GM21717 (cell line): ENCODE data around the gene PGA3.
"Not testable (repeated sequence)": the region's sequence is repeated elsewhere in the genome, so short reads cannot be mapped to it uniquely, and the experiment has no call there.

Experiments
- ATAC-seq: cut with Tn5 transposase; IDR thresholded peaks from one replicate; pipeline ENCODE4 v1.9.1; 2021; ENCODE audit warnings: mild to moderate bottlenecking, moderate library complexity; ENCODE audit not compliant: unreplicated experiment

PGA3 gene

DNA sequence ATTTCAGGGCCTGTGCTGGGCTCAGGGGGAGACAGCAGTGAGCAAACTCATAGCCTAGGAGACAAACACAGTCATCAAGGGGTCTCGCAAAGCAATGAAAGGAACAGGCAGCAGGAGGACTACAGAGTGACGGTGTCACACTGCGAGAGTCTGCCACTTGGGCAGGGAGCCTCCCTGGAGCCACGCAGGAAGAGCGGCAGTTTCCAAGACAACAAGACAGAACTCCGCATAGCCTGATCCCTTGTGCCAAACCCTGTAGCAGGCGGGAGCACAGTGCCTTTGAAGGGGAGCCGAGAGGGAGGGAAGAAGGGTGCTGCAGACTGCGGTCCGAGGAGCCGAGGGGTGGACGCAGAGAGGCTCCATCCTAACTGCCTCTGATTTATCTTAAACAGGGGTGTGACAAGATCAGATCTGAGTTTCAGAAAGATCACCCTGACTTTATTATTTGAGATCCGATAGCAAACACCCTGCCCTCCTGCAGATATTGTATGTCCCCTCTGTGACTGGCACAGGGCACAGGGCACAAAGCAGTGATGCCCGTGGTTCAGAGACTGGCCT lies 1.3 kb downstream of the PGA3 start:
- not testable (repeated sequence) for ATAC-seq

DNA sequence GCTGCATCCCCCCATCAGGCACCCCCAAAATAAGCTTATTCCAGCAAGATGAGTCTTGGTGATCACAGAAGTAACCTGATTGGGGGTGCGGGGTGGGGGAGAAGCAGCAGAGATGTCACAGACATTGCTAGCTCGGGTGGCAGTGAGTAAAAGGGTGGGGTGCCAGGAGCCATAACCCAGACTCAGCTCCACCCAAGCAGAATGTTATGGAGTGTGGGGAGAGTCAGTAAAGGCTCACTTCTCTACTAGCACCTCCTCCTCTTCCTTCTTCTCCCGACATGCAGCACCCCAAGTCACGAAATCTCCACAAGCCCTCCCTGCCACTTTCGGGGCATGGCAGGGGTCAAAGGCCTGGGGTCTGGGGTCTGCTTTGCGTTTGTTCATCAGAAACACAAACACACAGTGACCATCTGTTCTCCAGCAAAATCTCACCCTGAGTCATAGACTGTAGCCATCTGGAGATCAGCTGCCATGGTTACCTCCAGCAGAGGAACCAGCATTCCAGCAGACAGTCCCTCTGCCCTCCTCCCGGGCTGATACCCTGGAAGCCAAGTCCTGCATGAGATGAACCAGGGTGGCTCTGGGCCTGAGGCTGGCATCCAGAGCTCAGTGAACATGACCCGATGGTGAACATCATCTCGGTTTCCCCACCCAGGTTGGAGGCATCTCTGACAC lies 4.5 kb downstream of the PGA3 start:
- ATAC-seq: not testable (repeated sequence)

DNA sequence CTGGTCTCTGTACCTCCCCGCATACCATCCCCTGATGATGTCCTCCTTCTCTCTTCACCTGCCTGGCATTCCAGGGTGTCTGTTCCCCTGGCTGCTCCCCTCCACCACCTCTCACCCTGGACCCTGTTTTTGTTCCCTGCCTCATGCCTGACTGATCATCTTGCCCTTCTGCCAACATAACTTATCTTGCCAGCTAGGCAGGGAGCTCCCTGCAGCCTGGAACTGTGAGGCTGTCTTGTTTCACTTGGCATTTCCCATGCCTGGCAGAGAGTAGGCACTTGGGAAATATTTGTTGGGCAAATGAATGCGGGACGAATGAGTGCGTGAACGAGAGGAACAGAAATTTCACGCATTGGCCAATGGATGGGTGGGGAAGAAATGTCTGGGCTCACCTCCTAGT lies 7.3 kb downstream of the PGA3 start:
- ATAC-seq: not testable (repeated sequence)

DNA sequence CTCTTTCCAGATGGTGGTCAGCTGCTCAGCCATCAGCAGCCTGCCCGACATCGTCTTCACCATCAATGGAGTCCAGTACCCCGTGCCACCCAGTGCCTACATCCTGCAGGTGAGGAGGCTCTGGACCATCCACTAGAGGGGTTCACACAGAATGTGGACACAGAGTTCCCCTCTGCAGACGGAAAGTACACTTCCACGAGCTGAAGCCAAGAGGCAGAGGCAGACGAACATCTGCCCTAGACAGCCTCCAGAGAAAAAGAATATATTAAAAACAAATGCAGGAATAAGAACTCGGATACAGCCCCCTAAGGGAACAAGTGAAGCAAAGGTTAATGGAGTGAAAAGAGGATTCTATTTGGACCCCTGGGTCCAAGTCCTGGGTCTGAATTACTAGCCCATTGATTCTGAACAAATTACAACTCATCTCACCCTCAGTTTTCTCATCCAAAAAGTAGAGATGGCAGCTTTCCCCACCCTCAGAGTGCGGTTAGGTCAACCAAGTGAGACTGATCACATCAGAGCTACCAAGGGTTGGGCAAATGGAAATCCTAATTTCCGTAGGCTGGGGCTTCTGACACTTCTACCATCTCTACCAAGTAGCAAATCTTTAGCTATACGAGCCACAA lies 8.1 kb downstream of the PGA3 start:
- not testable (repeated sequence) for ATAC-seq

DNA sequence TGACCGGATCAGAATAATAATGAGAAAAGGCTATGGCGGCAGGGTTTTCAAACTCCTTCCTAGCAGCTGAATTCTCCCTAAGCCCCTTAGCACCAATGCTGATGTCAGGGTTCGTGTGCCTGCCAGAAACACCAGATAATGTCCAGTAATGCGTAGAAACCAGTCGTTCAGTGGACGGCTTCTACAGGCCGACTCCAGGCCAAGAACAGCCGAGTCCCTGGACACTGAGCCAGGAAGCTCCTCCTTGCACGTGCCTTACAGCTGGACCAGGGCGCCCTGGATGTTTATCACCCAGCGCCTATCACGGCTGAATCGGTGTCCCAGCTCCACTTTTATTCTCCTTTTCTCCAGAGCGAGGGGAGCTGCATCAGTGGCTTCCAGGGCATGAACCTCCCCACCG lies 8.9 kb downstream of the PGA3 start:
- not testable (repeated sequence) for ATAC-seq

DNA sequence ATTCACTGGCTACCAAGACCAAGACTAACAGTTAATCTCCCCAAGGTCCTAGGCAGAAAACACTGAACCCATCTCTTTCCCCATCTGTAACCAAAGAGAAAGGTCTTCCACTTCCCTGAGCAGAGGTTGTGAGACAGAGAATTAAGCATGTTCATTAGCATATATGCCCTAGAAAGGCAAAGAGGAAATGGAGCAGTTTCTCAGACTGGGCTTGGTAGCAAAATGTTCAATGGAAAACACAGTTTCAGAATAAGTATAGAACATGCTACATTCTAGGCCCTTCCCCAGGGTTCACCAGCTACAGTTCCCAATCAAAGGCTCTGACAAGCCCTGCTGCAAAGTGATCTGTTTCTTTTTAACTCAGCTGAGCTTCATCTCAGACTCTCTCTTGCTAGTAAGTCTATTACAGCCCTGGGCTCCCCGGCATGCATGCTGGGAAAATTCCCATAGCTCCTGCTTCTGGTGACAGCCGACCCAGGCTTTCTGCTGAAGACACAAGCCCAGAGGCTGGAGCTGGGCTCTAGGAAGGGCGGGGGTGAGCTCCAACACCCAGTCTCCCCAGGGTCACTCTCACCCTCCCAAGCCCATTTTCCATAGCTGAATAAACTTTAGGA lies 10.5 kb downstream of the PGA3 start:
- not testable (repeated sequence) for ATAC-seq

DNA sequence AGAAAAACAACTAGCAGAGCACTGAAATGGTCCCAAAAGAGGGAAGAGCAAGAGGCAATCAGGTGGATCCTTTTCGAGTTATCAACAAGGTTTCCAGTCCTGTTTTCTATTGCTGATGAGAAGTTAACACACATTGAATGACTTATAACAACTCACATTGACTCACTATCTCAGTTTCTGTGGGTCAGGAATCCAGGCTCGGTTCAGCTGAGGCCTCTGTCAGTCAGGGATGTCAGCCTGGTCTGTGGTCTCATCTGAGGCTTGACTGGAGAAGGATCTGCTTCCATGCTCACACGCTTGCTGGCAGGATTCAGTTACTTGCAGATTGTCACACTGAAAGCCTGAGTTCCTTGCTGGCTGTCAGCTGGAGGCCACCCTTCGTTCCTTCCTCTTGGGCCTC lies 15.0 kb downstream of the PGA3 start:
- not testable (repeated sequence) for ATAC-seq

DNA sequence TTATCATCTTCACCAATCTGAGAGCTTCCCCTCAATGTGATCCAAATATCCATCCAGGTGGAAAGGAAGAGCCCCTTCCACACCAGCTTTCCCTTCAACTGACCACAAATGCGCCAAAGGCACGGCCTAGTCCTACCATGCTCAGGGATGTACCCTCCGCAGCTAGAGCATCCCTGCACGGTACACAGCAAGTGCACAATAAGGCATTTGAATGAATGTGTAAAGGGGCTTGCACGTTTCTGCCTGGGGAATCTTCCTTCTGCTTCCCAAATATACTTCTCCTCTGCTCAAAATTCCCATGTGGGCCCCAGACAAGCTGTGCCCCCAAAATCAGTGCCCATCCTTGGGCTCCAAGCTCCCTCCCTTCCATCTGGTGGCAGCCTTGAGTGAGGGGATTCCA lies 15.7 kb downstream of the PGA3 start:
- not testable (repeated sequence) for ATAC-seq

DNA sequence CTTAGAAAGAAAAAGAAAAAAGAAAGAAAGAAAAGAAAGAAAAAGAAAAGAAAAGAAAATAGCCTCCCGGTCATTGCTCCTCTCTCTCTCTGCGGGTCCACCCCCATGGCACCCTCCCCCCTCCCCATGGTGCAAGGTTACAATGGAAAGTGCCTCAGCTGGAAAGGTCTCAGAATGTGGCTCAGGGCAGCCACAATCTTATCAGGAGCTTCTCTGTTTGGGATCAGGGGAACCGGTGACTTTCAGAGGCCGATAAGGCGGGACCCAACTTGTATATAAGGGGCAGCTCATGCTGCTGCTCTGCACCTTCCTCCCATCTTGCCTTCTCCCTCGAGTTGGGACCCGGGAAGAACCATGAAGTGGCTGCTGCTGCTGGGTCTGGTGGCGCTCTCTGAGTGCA lies 18.7 kb downstream of the PGA3 start, which contains the start of gene PGA4:
Gene PGA4, plus strand, starts transcription at position 301 of the 400 bp plus-strand sequence. Its CDS starts 54 bp downstream, at position 355.
- ATAC-seq: not testable (repeated sequence)

DNA sequence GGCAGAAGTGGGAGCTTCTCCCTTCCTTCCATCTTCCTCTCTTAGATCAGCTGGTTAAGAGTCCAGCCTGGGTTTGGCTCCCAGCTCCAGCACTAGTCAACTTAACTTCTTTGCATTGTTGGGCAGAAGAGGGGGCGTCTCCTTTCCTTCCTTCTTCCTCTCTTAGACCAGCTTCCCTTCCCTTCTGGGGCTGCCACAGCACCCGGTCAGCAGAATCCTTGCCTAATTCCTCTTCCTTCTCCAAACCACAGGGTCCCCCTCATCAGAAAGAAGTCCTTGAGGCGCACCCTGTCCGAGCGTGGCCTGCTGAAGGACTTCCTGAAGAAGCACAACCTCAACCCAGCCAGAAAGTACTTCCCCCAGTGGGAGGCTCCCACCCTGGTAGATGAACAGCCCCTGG lies 19.4 kb downstream of the PGA3 start:
- ATAC-seq: not testable (repeated sequence)

DNA sequence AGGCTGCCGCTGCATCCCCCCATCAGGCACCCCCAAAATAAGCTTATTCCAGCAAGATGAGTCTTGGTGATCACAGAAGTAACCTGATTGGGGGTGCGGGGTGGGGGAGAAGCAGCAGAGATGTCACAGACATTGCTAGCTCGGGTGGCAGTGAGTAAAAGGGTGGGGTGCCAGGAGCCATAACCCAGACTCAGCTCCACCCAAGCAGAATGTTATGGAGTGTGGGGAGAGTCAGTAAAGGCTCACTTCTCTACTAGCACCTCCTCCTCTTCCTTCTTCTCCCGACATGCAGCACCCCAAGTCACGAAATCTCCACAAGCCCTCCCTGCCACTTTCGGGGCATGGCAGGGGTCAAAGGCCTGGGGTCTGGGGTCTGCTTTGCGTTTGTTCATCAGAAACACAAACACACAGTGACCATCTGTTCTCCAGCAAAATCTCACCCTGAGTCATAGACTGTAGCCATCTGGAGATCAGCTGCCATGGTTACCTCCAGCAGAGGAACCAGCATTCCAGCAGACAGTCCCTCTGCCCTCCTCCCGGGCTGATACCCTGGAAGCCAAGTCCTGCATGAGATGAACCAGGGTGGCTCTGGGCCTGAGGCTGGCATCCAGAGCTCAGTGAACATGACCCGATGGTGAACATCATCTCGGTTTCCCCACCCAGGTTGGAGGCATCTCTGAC lies 23.3 kb downstream of the PGA3 start:
- not testable (repeated sequence) for ATAC-seq

DNA sequence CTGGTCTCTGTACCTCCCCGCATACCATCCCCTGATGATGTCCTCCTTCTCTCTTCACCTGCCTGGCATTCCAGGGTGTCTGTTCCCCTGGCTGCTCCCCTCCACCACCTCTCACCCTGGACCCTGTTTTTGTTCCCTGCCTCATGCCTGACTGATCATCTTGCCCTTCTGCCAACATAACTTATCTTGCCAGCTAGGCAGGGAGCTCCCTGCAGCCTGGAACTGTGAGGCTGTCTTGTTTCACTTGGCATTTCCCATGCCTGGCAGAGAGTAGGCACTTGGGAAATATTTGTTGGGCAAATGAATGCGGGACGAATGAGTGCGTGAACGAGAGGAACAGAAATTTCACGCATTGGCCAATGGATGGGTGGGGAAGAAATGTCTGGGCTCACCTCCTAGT lies 26.1 kb downstream of the PGA3 start:
- not testable (repeated sequence) for ATAC-seq

DNA sequence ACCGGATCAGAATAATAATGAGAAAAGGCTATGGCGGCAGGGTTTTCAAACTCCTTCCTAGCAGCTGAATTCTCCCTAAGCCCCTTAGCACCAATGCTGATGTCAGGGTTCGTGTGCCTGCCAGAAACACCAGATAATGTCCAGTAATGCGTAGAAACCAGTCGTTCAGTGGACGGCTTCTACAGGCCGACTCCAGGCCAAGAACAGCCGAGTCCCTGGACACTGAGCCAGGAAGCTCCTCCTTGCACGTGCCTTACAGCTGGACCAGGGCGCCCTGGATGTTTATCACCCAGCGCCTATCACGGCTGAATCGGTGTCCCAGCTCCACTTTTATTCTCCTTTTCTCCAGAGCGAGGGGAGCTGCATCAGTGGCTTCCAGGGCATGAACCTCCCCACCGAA lies 27.7 kb downstream of the PGA3 start:
- ATAC-seq: not testable (repeated sequence)

DNA sequence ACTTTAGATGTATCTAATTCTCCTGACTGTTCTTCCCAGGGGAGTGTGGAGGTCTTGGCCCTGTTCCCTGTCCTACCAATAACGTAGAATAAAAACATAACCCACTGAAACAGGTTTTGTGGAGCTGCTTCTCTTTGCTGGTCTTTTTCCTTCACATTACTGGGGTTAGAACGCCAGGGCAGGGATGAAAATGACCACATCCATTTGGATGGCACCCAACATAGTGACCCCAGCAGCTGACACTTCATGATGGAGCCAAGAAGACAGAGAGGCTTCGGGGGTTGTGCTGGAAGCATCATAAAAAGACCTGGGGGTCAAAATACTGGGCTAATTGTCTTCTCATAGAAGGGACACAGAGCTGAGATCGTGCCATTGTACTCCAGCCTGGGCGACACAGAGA lies 28.3 kb downstream of the PGA3 start:
- ATAC-seq: not testable (repeated sequence)

DNA sequence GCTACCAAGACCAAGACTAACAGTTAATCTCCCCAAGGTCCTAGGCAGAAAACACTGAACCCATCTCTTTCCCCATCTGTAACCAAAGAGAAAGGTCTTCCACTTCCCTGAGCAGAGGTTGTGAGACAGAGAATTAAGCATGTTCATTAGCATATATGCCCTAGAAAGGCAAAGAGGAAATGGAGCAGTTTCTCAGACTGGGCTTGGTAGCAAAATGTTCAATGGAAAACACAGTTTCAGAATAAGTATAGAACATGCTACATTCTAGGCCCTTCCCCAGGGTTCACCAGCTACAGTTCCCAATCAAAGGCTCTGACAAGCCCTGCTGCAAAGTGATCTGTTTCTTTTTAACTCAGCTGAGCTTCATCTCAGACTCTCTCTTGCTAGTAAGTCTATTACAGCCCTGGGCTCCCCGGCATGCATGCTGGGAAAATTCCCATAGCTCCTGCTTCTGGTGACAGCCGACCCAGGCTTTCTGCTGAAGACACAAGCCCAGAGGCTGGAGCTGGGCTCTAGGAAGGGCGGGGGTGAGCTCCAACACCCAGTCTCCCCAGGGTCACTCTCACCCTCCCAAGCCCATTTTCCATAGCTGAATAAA lies 29.3 kb downstream of the PGA3 start:
- ATAC-seq: not testable (repeated sequence)

DNA sequence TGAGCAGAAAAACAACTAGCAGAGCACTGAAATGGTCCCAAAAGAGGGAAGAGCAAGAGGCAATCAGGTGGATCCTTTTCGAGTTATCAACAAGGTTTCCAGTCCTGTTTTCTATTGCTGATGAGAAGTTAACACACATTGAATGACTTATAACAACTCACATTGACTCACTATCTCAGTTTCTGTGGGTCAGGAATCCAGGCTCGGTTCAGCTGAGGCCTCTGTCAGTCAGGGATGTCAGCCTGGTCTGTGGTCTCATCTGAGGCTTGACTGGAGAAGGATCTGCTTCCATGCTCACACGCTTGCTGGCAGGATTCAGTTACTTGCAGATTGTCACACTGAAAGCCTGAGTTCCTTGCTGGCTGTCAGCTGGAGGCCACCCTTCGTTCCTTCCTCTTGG lies 33.8 kb downstream of the PGA3 start:
- not testable (repeated sequence) for ATAC-seq

DNA sequence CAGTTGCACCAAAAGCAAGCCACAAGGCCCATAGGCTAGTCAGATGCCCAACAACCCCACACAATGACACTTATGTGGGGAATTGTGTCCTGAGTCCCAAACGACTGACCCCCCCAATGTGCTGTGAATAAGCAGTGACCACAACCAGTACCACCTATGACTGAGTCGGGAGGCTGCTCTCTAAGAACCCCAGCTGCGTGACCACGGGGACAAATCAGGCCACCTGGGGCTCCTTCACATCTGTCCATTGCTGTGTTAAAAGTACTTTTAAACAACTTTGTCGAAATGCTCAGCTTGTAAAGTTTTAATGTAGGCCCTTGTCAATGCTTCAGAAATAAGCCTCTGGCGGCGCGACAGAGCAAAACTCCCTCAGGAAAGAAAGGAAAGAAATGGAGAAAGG lies 37.0 kb downstream of the PGA3 start:
- not testable (repeated sequence) for ATAC-seq

DNA sequence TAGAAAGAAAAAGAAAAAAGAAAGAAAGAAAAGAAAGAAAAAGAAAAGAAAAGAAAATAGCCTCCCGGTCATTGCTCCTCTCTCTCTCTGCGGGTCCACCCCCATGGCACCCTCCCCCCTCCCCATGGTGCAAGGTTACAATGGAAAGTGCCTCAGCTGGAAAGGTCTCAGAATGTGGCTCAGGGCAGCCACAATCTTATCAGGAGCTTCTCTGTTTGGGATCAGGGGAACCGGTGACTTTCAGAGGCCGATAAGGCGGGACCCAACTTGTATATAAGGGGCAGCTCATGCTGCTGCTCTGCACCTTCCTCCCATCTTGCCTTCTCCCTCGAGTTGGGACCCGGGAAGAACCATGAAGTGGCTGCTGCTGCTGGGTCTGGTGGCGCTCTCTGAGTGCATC lies 37.6 kb downstream of the PGA3 start, which contains the start of gene PGA5:
Gene PGA5, plus strand, starts transcription at position 301 of the 400 bp plus-strand sequence. Its CDS starts 52 bp downstream, at position 353.
- not testable (repeated sequence) for ATAC-seq

DNA sequence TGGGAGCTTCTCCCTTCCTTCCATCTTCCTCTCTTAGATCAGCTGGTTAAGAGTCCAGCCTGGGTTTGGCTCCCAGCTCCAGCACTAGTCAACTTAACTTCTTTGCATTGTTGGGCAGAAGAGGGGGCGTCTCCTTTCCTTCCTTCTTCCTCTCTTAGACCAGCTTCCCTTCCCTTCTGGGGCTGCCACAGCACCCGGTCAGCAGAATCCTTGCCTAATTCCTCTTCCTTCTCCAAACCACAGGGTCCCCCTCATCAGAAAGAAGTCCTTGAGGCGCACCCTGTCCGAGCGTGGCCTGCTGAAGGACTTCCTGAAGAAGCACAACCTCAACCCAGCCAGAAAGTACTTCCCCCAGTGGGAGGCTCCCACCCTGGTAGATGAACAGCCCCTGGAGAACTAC lies 38.2 kb downstream of the PGA3 start:
- ATAC-seq: not testable (repeated sequence)

DNA sequence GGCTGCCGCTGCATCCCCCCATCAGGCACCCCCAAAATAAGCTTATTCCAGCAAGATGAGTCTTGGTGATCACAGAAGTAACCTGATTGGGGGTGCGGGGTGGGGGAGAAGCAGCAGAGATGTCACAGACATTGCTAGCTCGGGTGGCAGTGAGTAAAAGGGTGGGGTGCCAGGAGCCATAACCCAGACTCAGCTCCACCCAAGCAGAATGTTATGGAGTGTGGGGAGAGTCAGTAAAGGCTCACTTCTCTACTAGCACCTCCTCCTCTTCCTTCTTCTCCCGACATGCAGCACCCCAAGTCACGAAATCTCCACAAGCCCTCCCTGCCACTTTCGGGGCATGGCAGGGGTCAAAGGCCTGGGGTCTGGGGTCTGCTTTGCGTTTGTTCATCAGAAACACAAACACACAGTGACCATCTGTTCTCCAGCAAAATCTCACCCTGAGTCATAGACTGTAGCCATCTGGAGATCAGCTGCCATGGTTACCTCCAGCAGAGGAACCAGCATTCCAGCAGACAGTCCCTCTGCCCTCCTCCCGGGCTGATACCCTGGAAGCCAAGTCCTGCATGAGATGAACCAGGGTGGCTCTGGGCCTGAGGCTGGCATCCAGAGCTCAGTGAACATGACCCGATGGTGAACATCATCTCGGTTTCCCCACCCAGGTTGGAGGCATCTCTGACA lies 42.1 kb downstream of the PGA3 start:
- ATAC-seq: not testable (repeated sequence)
